Cerebellar nuclear complex (tissue), 1 donor: Measurements from ENCODE around the gene MEGF10.

ENCODE experiments used
- DNase-seq, 2 experiments: peaks; one replicate each; lab custom pipeline; 2025; lab: John Stamatoyannopoulos, UW

The MEGF10 gene

GRCh38 chr5:127411381-127411780, 120.8 kb downstream of the MEGF10 start:
- no peak for DNase-seq

- DNase-seq = no peak
Measured at GRCh38 chr5:127412698-127413097, 122.1 kb downstream of the MEGF10 start.

GRCh38 chr5:127415034-127415433, 124.4 kb downstream of the MEGF10 start:
- DNase-seq = no peak

- DNase-seq = no peak
Measured at GRCh38 chr5:127416906-127417305, 126.3 kb downstream of the MEGF10 start.

GRCh38 chr5:127417528-127417927, 126.9 kb downstream of the MEGF10 start:
- DNase-seq = no peak

- DNase-seq = no peak
Measured at GRCh38 chr5:127418367-127418766, 127.8 kb downstream of the MEGF10 start.

- no peak for DNase-seq
Measured at GRCh38 chr5:127418974-127419682, 128.5 kb downstream of the MEGF10 start.

- no peak for DNase-seq
Measured at GRCh38 chr5:127419683-127420257, 129.2 kb downstream of the MEGF10 start.

GRCh38 chr5:127420758-127421157, 130.2 kb downstream of the MEGF10 start:
- no peak for DNase-seq

- no peak for DNase-seq
Measured at GRCh38 chr5:127421471-127421870, 130.9 kb downstream of the MEGF10 start.

- DNase-seq = no peak
Measured at GRCh38 chr5:127423173-127423798, 132.7 kb downstream of the MEGF10 start.

GRCh38 chr5:127425037-127425436, 134.4 kb downstream of the MEGF10 start:
- DNase-seq = no peak

- DNase-seq = no peak
Measured at GRCh38 chr5:127425868-127426267, 135.3 kb downstream of the MEGF10 start.

GRCh38 chr5:127426661-127427060, 136.1 kb downstream of the MEGF10 start:
- no peak for DNase-seq

GRCh38 chr5:127428276-127428675, 137.7 kb downstream of the MEGF10 start:
- DNase-seq = no peak

- DNase-seq = no peak
Measured at GRCh38 chr5:127428748-127429147, 138.2 kb downstream of the MEGF10 start.

GRCh38 chr5:127429928-127430327, 139.3 kb downstream of the MEGF10 start:
- DNase-seq = no peak

GRCh38 chr5:127430627-127431026, 140.0 kb downstream of the MEGF10 start:
- no peak for DNase-seq

- no peak for DNase-seq
Measured at GRCh38 chr5:127431977-127432585, 141.5 kb downstream of the MEGF10 start.

- no peak for DNase-seq
Measured at GRCh38 chr5:127433526-127433925, 142.9 kb downstream of the MEGF10 start.

- DNase-seq = no peak
Measured at GRCh38 chr5:127434588-127434987, 144.0 kb downstream of the MEGF10 start.

GRCh38 chr5:127435821-127436220, 145.2 kb downstream of the MEGF10 start:
- DNase-seq = no peak

- no peak for DNase-seq
Measured at GRCh38 chr5:127439644-127440043, 149.0 kb downstream of the MEGF10 start.
